Fibroblast of pulmonary artery (primary cell): Measurements from ENCODE around the gene NFS1.

Experiments
- DNase-seq: peaks from one replicate; pipeline ENCODE4 v3.0.0-alpha.2; 2010; ENCODE audit warnings: low read depth
- H3K4me3 ChIP-seq: replicated peaks from 2 replicates; pipeline ENCODE4 v1.5.1; 2011; ENCODE audit warnings: low read depth, mild to moderate bottlenecking, control low read depth, low read length, moderate library complexity
- CTCF ChIP-seq: IDR thresholded peaks from 2 replicates; pipeline ENCODE4 v1.5.1; 2011; ENCODE audit warnings: mild to moderate bottlenecking, control low read depth, low read length, inconsistent platforms; ENCODE audit errors: missing control alignments

The NFS1 gene

GRCh38 chr20:35654415-35654814 is 44.7 kb downstream of the NFS1 start:
- H3K4me3 ChIP-seq = no peak overlapping the region
- DNase-seq = no peak
- TF ChIP-seq CTCF = no peak

GRCh38 chr20:35653893-35654292 is 45.3 kb downstream of the NFS1 start:
- no peak overlapping the region for H3K4me3 ChIP-seq
- DNase-seq = no peak
- TF ChIP-seq CTCF = no peak

GRCh38 chr20:35653430-35653734 is 45.8 kb downstream of the NFS1 start:
- DNase-seq = no peak
- H3K4me3 ChIP-seq = no peak overlapping the region
- TF ChIP-seq CTCF = no peak

DNA sequence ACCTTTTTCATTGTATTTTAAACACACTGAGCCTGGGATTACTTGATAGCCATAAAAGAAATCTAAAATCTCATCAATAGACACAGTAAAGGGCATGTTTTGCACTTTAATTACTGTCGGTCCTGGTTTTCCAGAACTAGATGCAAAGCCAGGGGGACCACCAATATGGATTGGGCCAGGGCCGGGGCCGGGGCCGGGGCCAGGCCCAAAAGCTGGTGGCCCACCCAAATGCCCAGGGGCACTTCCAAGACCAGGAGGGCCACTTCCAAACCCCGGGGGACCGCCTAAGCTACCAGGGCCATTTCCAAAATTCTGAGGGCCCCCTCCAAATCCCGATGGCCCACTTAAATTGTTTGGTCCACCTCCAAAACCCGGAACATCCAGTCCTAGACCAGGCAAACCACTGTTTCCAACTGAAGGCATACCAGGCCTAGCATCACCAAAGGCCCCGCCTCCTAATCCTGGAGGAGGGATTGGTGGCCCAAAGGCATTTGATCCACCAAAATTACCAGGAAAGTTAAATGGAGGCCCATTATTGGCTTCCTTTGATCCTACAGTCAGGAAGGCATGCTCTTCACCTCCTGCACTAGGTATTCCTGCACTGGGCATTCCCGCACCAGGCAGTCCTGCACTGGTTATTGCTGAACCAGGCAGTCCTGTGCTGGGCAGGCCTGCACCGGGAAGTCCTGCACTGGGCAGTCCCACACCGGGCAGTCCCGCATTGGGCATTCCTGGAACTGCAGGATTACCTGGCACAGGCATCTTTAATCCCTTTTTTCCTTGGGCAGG is 46.3 kb downstream of the NFS1 start:
- no peak for DNase-seq
- TF ChIP-seq CTCF = no peak
- no peak overlapping the region for H3K4me3 ChIP-seq

DNA sequence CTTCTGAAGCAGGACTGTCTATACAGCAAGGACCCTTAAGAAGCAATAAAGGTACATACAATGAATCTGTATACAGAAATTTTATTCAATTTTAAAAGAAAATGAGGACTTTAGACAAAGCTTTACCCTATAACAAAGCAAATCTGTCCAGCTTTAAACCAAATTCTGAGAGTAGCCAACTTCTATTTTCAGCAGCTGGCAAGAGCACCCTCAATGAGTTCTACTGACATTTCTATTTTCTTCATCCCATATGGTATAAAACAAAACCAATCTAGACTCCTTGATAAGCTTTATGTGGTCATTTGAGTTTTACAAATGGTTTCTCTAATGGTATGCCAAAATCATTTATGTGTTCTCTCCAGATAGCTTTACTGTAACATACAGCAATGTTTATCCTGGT is 47.2 kb downstream of the NFS1 start:
- no peak for TF ChIP-seq CTCF
- no peak overlapping the region for H3K4me3 ChIP-seq
- DNase-seq = no peak

DNA sequence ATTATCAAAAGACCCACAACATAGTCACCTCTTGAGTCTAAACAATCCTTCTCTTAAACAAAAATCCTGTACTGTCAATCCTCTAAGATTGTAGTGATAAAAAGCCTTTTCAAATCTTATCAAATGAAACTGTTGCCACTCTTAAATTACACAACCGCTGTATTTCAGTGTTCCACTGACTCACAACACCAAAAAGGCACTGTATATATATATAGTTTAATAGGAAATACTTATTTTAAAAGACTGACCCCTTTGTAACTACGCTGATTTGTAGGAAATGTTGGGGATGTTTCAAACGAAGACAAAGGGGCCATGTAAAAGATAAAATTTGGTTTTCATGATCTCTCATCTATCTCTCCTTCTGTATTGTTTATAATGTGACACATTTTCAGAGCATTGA is 48.5 kb downstream of the NFS1 start:
- H3K4me3 ChIP-seq = no peak overlapping the region
- DNase-seq = no peak
- no peak for TF ChIP-seq CTCF

GRCh38 chr20:35648836-35649235 is 50.3 kb downstream of the NFS1 start:
- H3K4me3 ChIP-seq = no peak overlapping the region
- no peak for TF ChIP-seq CTCF
- DNase-seq = peak; percentile 61
